ENCODE data around the gene ESF1.

GRCh38 chr20:13771853-13772453, 12.8 kb downstream of the ESF1 start:
- peak; percentile 36 to 71 (median 56) for TF ChIP-seq CTCF (IDR thresholded peaks at IDR 0.05)
- TF ChIP-seq POLR2A (IDR thresholded peaks at IDR 0.05), result no peak
